ENCODE results near the gene FSTL1.

Gene FSTL1

DNA sequence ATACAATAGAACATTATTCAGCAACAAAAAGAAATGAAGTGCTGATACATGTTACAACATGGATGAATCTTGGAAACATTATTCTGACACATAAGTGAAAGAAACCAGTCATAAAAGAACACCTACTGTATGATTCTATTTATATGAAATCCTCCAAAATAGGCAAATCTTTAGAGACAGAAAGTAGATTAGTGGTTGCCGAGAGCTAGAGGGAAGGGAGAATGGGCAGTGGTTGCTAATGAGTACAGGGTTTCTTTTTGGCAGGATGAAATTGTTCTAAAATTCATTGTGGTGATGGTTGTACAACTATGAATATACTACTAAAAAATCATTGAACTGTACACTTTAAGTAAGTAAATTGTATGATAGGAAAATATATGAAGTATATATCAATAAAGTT is 95.3 kb downstream of the FSTL1 start:
- DNase-seq (ENCODE audit: low read depth in 2 of 2), result no peak

DNA sequence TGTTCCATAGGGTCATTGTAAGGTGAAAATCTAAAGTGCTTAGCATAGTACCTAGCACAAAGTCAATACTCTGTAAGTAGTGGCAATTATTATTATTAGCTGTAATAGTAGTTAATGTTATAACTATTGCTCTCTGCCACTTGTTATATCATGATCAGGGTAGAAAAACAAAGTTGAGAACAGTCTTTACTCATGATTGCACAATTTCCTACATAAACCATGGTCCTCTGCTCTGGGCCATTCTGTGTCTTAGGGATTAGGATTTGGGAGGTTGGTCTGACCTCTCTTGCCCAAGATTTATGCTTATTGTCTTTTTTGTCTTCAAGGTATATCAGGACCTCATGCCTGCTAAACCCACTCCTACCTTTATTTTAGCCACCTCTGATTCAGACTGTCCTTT is 97.3 kb downstream of the FSTL1 start:
- no peak for DNase-seq (ENCODE audit: low read depth in 2 of 2)

DNA sequence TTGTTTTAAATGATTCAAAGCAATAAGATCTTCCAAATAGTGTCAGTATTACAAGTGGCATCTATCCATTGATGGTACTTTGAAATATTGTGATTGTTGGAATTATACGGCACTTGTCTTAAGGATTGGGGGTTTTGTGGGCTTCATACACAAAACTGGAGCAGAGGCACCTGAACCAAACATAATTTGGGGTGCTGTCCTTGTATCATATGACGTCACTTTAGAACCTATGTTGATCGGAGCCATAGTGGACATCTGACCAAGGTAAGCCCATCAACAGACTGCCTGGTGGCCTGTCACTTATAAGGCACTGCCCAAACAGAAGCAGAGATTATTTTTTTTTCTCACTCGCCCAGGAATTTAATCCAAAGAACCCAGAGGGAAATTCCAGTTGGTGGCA is 98.8 kb downstream of the FSTL1 start:
- DNase-seq (ENCODE audit: low read depth in 2 of 2), result no peak

DNA sequence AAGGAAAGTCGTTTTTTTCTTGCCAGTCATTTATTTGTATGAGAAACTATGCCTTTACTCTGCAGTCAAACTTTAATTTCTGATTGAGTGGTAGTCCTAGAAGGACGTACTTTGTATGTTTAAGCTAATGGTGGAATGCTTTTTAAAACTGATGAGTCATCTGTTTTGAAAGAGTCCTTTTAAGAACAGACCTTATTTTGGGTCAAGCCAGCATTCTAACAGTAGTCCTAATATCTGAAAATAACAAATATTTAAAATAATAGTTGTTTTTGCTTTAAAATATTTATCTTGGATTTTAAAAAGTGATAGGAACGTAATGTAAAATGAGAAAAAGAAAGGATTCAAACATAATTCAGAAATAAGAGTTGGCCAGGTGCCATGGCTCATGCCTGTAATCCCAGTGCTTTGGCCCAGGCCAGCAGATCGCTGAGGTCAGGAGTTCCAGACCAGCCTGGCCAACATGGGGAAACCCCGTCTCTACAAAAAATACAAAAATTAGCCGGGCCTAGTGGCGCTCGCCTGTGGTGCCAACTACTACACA is 100.3 kb downstream of the FSTL1 start:
- no peak for DNase-seq (ENCODE audit: low read depth in 2 of 2)

DNA sequence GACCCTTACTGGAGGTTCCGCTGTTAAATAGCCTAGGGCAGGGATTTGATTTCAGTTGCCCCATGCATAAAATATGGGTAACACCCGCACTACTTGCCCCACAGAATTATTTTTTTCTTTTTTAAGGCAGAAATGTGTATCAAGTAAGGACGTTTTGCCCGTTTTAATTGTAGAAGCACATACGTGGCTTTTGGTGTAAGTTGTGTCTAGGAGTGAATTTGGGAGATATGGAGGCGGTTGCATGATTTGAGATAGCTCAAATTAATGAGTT is 101.0 kb downstream of the FSTL1 start:
- DNase-seq (ENCODE audit: low read depth in 2 of 2), result no peak

DNA sequence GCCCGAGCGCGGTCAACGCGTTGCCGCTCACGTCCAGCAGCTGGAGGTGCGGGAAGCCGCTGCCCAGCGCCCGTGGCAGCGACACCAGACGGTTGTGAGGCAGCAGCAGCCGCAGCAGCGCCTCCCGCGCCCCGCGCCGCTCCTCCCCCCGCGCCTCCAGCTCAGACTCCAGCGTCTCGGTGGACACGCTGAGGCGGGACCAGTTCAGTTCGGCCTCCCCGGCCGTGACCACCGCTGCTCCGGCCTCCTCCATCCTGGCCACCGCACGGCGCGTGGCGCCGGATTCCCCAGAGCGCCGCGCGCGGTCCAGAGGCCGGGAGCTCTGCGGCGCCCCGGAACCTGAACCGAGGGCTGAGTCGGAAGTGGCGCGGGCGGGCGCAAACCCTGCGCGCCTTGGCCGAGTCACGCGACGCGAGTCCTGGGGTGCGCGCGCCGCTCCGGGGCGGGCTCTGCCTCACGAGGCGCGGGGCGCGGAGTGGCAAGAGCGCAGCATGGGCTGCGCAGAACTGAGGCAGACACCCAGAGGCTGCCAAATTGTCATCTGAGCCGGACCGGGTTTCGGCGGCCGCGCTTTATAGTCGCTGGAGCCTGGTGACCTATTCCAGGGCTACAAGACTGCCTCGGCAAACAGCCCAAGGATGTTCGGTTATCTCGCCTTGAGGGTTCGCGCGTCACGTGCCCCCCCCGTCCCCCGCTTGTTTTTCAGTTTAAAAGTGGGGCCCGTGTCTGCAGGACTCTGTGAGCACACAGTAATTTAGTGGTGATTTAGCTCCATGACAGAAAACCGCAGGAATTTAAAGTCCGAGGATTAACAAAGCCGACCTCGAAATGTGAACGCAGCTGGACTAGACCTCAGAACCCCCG is 101.6 kb downstream of the FSTL1 start, which contains the start of gene LRRC58:
TSS of gene LRRC58 (minus strand) at position 364 of the 864 bp plus-strand sequence. CDS start at position 253, 111 bp downstream.
- DNase-seq (ENCODE audit: low read depth in 2 of 2), result peak; percentile 70 to 79

DNA sequence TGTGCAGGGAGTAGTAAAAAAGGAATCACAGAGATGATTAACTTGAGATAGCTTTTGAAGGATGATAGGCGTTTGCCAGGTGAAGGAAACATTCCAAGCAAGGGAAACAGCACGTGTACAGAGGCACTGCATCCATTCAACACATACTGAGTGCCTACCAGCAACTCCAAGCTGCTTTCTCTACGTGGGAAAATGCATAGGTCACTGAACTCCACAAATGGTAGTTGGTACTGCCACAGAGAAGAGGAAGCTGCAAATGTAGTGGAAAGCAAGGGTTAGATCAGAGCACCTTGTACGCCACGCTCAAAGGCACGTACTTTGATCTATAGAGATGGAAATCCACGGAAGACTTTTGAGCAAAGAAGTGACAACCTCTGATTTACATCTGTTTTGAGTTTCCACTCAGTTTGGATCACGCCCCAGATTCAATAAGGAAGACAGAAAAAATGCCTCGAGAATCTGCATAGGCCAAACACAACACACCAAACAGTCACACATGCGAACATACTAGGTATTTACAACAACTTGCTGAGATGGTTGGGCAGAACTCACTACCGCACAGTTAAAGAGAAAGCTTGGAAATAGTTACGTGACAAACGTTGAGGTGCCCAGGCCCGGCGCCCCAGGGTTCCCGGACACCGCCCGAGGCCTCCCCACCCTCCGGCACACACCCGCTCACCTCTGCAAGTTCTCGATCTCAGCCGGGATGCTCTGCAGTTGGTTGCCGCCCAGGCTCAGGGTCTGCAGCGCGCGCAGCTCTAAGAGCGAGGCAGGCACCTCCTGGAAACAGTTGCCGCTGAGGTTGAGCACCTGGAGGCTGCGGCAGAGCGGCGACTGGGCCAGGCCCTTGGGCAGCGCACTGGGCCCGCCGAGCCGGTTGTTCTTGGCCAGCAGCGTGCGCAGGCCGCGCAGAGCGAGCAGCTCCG is 102.5 kb downstream of the FSTL1 start:
- peak in 1 of 2 donors; percentile 33 for DNase-seq (ENCODE audit: low read depth in 2 of 2)

DNA sequence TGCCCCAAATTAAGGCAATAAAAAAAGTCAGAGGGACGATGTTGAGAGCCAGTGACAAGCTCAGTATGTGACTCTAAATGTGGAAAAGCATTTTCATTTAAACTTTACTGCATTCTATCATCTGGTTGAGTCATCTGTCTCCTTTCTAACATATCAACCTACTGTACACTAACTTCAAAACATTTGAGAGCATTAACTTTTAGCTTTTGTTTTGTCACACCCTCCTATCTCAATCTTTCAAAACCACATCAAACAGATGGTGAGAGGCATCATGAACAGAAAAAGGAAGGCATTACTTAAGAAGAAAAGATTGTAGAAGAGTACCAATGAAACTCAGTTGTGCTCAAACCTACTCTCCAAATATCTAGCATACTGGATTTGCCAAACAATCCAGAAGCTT is 106.4 kb downstream of the FSTL1 start:
- DNase-seq (ENCODE audit: low read depth in 2 of 2), result no peak
